EH (cell line): ENCODE data around the gene KNSTRN.
A peak's percentile ranks its signal among the peaks of the same experiment; 100 is the strongest.

Source experiments
- DNase-seq: peaks from one replicate; pipeline ENCODE4 v3.0.0-alpha.2; 2015; ENCODE audit warnings: low read depth

KNSTRN gene, protein sequence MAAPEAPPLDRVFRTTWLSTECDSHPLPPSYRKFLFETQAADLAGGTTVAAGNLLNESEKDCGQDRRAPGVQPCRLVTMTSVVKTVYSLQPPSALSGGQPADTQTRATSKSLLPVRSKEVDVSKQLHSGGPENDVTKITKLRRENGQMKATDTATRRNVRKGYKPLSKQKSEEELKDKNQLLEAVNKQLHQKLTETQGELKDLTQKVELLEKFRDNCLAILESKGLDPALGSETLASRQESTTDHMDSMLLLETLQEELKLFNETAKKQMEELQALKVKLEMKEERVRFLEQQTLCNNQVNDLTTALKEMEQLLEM

GRCh38 chr15:40382580-40383456 is at the start of gene KNSTRN:
KNSTRN (plus strand) TSS chr15:40382721; CDS start chr15:40382836, 115 bp downstream.
- DNase-seq: peak; percentile 94

DNA sequence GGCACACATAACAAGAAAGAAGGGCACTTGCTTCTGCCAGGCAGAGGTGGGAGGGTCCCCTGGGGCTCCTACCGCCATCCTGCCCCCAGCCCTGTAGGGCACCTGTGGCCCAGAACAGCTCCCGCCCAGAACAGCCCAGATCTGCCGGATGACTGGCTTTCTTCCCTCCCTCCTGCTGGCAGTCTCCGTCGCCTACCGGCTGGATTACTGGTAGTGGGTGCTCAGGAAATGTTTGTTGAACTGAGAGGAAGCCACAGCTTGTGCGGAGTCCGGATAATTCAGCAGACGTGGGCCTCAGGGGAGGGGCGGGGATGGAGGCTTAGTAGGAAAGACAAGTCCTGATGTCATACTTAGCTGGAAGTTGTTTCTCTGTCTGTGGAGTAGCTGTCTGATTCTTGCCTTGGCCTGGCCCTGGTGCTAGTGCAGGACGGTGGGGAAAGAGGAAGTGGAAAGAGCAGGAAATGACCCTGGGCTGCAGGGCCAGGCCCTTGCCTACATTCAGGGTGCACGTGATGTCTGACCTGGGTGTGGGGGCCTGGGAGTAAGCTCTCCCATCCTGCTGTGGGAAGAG is 48.5 kb upstream of the KNSTRN start:
- DNase-seq: peak; percentile 79

DNA sequence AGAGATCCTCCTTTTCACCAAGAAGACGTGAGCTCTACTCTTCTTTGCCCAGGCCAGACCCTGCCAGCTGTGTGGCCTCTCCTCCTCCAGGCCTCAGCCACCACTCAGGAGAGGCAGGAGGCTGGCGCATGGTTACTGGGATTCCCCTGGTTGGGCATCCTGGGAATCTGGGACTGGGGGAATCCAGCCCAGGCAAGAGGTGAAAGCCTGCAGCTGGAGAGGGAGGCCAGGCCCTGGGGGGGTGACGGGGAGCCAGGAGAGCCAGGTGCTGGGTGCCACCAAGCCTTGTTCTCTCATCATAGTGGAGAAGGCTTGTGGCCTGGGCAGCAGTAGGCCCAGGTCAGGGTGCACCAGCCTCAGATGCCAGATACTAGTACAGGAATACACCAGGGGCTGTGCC is 48.0 kb upstream of the KNSTRN start:
- DNase-seq: no peak

DNA sequence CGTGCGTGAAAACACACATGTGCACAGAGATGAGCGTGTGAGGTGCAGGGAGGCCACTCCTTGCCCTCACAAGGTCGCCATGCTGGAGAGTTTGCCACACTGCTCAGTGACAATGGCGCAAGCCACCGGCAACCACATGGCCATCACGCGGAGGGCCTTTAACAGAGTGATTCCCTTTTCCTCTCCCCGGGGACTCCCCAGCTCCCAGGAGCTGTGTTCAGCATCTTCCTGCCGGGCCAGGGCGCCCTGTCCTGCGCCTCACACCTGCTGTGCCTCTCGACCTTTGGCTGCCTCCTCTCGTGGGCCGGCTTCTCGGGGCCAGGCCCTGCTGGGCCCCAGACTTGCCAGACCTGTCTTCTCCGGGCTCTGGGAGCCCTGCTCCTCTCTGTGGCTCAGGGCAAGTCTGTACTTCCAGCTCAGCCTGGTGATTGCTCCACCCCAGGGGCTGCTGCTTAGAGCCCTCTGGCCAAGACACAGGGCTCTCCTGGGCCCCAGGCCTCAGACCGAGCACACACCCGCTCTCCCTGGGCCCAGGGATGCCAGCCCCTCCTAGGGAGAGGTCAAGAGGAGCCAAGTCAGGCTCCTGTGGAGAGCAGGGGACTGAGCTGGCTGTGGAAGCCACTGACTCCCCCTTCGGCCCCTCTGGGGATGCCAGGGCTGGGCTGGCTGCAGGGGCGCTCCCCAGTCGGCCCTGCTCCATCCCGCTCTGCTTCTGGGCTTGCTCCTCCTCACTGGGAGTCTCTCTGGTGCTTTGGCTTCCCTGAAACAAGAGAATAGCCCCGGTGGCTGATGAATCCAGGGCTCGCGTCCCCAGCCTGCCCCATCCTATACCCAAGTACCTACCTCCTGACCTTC is 47.4 kb upstream of the KNSTRN start:
- DNase-seq: no peak

GRCh38 chr15:40335938-40336743 is 46.4 kb upstream of the KNSTRN start:
- no peak for DNase-seq

GRCh38 chr15:40336744-40337122 is 45.8 kb upstream of the KNSTRN start:
- no peak for DNase-seq

- DNase-seq: no peak
Observed at GRCh38 chr15:40337597-40337996, 44.9 kb upstream of the KNSTRN start.

DNA sequence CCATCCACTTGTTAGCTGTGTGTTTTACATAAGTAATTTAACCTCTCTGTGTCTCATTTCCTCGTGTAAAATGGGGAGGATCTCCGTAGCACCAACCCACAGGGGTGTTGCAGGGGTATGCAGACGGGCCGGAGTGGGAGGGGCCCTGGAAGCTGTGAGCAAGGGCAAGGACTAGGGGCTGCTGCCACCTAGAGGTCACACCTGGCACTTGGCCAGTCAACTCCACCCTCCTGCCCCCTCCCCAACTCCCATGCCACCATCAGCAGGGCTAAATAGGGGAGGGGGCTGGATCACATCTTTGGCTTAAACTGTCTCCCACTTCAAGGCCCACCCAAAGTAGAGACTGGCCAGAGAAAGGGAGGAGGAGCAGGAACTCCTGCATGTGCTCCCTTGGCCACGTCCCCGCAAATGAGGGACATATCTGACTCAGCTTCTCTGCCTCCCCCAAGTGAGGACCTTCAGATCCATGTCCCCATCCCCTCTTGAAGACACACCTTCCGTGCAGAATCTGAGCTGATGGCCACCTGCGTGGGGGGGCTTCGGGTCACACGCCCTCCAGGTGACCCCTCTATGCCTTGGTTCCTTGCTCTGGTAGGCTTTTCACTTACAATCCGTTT is 44.4 kb upstream of the KNSTRN start:
- peak; percentile 81 for DNase-seq

DNA sequence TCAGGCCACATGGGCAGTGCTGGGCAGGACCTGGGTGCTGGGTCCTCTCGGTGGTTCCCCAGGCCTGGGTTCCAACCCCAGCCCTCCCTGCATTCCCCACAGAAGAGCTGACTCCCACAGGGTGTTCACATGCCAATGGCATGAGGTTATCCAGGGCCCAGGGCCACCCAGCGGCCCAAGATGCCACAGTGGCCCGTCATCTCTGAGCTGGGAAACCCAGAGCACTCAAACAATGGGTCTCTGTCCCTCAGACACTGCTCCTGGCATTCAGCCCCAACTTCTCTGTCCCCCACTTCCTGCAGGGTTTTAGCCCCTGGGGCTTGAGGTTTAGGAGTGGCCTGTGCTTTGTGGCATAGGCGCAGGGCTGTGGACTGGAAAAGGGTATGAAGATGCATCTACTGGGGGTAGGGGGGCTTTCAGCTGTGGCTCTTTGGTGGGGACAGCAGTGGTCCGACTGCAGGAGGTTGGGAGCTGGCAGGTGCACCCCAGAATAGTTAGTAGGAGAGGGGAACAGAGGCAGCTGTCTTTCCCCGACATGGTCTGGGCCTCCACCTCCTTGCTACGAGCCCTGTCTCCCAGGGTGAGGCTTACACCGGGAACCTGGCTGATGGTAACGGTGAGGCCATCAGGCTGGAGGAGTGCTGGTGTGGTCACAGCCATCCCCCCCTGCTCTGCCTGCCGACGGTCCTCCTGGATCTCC is 43.5 kb upstream of the KNSTRN start:
- DNase-seq: peak; percentile 99

DNA sequence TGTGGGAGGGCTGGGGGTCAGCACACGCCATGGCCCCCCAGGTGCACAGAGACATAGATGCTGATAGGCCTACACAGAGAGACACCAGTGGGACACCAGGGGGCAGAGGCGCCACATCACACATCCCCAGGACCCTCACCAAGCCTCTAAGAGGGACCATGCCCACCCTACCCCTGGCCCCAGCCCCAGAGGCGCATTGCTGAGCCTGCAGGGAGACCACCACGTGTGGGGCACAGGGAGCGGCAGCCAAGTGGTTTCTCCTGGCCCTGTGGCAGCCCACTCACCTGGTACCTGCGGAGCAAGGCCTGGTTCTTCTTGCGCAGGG is 42.9 kb upstream of the KNSTRN start:
- DNase-seq: no peak

GRCh38 chr15:40340038-40340739 is 42.3 kb upstream of the KNSTRN start:
- peak; percentile 92 for DNase-seq

DNA sequence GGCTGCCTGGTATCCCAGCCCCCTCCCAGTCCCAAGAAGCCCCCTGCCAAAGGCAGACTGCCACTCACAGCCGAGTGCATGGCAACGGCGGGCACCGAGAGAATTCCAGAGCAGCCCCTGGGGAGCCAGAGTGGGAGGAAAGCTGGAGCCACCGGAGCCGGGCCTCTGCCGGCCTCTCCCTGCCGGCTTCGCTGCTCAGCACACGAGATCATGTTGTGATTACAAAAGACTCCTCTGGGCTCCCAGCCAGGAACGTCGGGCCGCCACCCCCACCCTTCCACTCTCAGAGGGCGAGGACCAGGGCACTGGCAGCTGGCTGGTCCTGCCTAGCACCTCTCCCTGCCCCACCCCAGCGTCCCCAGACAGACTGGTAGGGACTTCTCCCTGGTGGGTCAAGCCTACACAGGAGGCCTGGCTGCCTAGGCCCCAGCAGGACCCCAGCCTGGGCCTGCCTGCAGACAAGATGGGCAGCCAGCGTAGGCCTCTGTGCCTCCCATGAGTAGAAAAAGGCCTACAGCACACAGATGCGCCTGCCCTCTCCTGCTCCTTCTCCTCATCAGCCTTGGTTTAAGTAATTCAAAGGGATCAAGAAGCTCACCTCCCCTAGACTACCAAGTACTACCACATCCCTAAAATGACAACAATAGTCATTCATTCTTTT is 41.7 kb upstream of the KNSTRN start, which contains the start of gene CCDC9B:
CCDC9B (minus strand) TSS at position 200 of the 661 bp plus-strand sequence; CDS start at position 80, 120 bp downstream.
- DNase-seq: peak; percentile 93

DNA sequence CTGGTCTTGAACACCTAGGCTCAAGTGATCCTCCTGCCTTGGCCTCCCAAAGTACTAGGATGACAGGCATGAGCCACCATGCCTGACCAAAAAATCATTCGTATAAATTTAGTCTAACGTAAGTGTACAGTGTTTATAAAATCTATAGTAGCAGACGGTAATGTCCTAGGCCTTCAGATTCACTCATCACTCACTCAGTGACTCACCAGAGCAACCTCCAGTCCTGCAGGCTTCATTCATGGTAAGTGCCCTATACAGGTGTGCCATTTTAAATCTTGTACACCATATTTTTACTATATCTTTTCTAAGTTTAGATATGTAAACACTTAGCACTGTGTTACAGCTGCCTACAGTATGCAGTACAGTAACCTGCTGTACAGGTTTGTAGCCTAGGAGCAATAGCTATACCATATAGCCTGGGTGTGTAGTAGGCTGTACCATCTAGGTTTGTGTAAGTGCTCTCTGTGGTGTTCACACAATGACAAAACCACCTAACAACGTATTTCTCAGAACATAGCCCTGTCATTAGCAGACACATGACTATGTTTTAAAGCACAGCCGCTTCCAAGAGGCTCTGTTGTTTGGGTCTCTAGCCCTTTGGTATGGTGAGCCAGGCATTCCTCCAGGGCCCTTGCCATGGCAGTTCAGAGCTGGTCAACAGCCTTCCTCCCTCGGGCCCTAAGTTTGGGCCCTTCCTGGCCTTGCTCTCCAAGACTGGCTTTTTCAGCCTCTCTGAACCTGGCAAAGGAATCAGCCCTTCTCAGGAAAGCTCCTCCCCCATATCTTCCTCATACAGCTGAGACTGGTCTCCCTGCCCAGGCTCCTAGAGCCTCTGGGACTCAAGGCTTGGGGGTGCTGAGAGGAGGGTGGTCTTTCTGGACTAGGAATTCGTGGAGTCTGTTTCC is 39.9 kb upstream of the KNSTRN start:
- peak; percentile 62 for DNase-seq

DNA sequence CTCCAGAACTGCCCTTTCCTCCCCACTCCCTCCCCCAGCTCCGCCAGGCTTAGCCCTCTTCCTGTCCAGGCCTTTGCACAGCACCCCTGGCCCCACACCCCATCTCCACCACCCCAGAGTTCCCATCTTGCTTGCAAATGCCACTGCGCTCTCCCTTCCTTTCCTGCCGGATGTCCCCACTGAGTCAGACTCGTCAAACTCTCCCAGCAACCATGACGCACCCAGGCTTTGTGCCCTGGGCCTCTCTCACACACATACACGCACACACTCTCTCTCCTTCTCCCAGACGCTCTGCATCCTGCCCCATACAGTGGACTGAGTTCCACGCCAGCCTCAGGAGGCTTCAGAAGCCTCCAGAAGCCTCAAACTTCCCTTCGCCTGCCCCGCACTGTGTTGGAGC is 39.0 kb upstream of the KNSTRN start:
- DNase-seq: peak; percentile 99

DNA sequence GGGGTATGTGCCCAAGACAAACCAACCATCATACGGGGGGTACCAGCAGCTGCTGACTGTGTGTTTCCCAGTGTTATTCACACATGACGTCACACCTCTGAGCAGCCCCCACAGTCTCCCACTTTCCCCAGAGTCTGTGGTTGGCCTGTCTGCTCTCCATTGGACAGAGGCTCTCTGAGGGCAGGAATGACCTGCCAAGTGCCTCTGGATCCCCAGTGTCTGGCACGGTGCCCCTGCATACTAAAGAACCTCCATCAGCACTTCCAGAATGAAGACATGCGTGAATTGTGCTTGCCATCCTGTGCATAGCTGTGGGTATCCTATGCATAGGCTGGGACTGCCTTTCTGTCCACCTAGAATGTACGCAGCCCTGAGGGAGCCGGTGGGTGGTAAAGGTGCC is 38.3 kb upstream of the KNSTRN start:
- DNase-seq: peak; percentile 70

- peak; percentile 84 for DNase-seq
Observed at GRCh38 chr15:40344631-40345120, 37.8 kb upstream of the KNSTRN start.

GRCh38 chr15:40345225-40345866 is 37.2 kb upstream of the KNSTRN start:
- no peak for DNase-seq
